ENCODE measurements around the gene CHRNA3.

Gene CHRNA3

GRCh38 chr15:78605680-78606079, 15.1 kb downstream of the CHRNA3 start:
- H3K4me3 ChIP-seq (ENCODE audit: low read depth, low read length), result no peak overlapping the region
- TF ChIP-seq CTCF (IDR thresholded peaks at IDR 0.05; ENCODE audit: control insufficient read depth, extremely low read depth, insufficient read depth), result no peak
- no peak for DNase-seq (ENCODE audit: low read depth)

GRCh38 chr15:78605201-78605600, 15.6 kb downstream of the CHRNA3 start:
- DNase-seq (ENCODE audit: low read depth), result no peak
- no peak for TF ChIP-seq CTCF (IDR thresholded peaks at IDR 0.05; ENCODE audit: control insufficient read depth, extremely low read depth, insufficient read depth)

GRCh38 chr15:78604420-78604819, 16.4 kb downstream of the CHRNA3 start:
- no peak for TF ChIP-seq CTCF (IDR thresholded peaks at IDR 0.05; ENCODE audit: control insufficient read depth, extremely low read depth, insufficient read depth)
- peak; percentile 32 for DNase-seq (ENCODE audit: low read depth)
- no peak overlapping the region for H3K4me3 ChIP-seq (ENCODE audit: low read depth, low read length)

More at GRCh38 chr15:78605201-78605600, 15.6 kb downstream of the CHRNA3 start:
- H3K4me3 ChIP-seq (ENCODE audit: low read depth, low read length), result no peak overlapping the region

- no peak overlapping the region for H3K4me3 ChIP-seq (ENCODE audit: low read depth, low read length)
- no peak for DNase-seq (ENCODE audit: low read depth)
- no peak for TF ChIP-seq CTCF (IDR thresholded peaks at IDR 0.05; ENCODE audit: control insufficient read depth, extremely low read depth, insufficient read depth)
Observed at GRCh38 chr15:78603467-78603866, 17.3 kb downstream of the CHRNA3 start.

GRCh38 chr15:78599189-78599588, 21.6 kb downstream of the CHRNA3 start:
- DNase-seq (ENCODE audit: low read depth), result no peak
- TF ChIP-seq CTCF (IDR thresholded peaks at IDR 0.05; ENCODE audit: control insufficient read depth, extremely low read depth, insufficient read depth), result no peak

GRCh38 chr15:78598348-78598747, 22.4 kb downstream of the CHRNA3 start:
- no peak for TF ChIP-seq CTCF (IDR thresholded peaks at IDR 0.05; ENCODE audit: control insufficient read depth, extremely low read depth, insufficient read depth)
- no peak overlapping the region for H3K4me3 ChIP-seq (ENCODE audit: low read depth, low read length)
- no peak for DNase-seq (ENCODE audit: low read depth)

More at GRCh38 chr15:78599189-78599588, 21.6 kb downstream of the CHRNA3 start:
- H3K4me3 ChIP-seq (ENCODE audit: low read depth, low read length), result no peak overlapping the region

GRCh38 chr15:78597583-78597982, 23.2 kb downstream of the CHRNA3 start:
- TF ChIP-seq CTCF (IDR thresholded peaks at IDR 0.05; ENCODE audit: control insufficient read depth, extremely low read depth, insufficient read depth), result no peak
- no peak overlapping the region for H3K4me3 ChIP-seq (ENCODE audit: low read depth, low read length)
- no peak for DNase-seq (ENCODE audit: low read depth)

Data from LNCaP clone FGC (cell line).